ENCODE results near the gene PRAMEF11. TPM values are rescaled to one million over a fixed set of nuclear protein-coding genes. Genes with fewer than 3 reads are reported as not detected.

PRAMEF11 gene
- polyA plus RNA-seq, 1 donor from 2014 or later = not detected

- H3K27ac ChIP-seq (ENCODE audit: low read length) = no peak overlapping the region
- no peaks in the 10 kb centered on the region for H4K20me1 ChIP-seq (ENCODE audit: insufficient read depth)
- no peak overlapping the region for H2AFZ ChIP-seq (ENCODE audit: low read depth, low read length)
- H3K36me3 ChIP-seq (ENCODE audit: insufficient read depth, low read length) = no peaks in the 10 kb centered on the region
- H3K9me3 ChIP-seq (ENCODE audit: low read length) = no peaks in the 10 kb centered on the region
- H3K4me2 ChIP-seq (ENCODE audit: low read length) = no peak overlapping the region
- TF ChIP-seq CTCF (IDR thresholded peaks at IDR 0.05; ENCODE audit: poor library complexity, severe bottlenecking) (no peak), RAD21 (conservative IDR thresholded peaks at IDR 0.05) (no peak), MXI1 (conservative IDR thresholded peaks at IDR 0.05; ENCODE audit: poor library complexity, severe bottlenecking) (no peak), SMC3 (conservative IDR thresholded peaks at IDR 0.05; ENCODE audit: poor library complexity) (no peak), TAF1 (IDR thresholded peaks at IDR 0.05; ENCODE audit: low read depth) (no peak), EP300 (conservative IDR thresholded peaks at IDR 0.05; ENCODE audit: poor library complexity, severe bottlenecking) (no peak)
- no peak overlapping the region for H3K9ac ChIP-seq (ENCODE audit: low read length)
- H3K4me3 ChIP-seq (ENCODE audit: low read length) = no peak overlapping the region
- no peaks in the 10 kb centered on the region for H3F3A ChIP-seq (ENCODE audit: insufficient read depth, low read length, poor library complexity, severe bottlenecking)
- H3K9me2 ChIP-seq (ENCODE audit: insufficient read depth, low read length) = no peaks in the 10 kb centered on the region
- H3K27me3 ChIP-seq (ENCODE audit: insufficient read depth, low read depth, low read length) = no peaks in the 10 kb centered on the region
- no peaks in the 10 kb centered on the region for H3K79me2 ChIP-seq (replicated peaks; ENCODE audit: insufficient read depth, low read length)
Observed at GRCh38 chr1:12776801-12777557, 54.2 kb downstream of the PRAMEF11 start.

GRCh38 chr1:12775443-12775842 is 55.8 kb downstream of the PRAMEF11 start:
- Histone ChIP-seq H3F3A (ENCODE audit: insufficient read depth, low read length, poor library complexity, severe bottlenecking) (no peaks in the 10 kb centered on the region), H3K9ac (ENCODE audit: low read length) (no peak overlapping the region), H3K27me3 (ENCODE audit: insufficient read depth, low read depth, low read length) (no peaks in the 10 kb centered on the region), H3K9me2 (ENCODE audit: insufficient read depth, low read length) (no peaks in the 10 kb centered on the region), H3K36me3 (ENCODE audit: insufficient read depth, low read length) (no peaks in the 10 kb centered on the region), H3K27ac (ENCODE audit: low read length) (no peak overlapping the region), H3K4me3 (ENCODE audit: low read length) (no peak overlapping the region), H3K9me3 (ENCODE audit: low read length) (no peaks in the 10 kb centered on the region), H3K4me2 (ENCODE audit: low read length) (no peak overlapping the region), H4K20me1 (ENCODE audit: insufficient read depth) (no peaks in the 10 kb centered on the region), H3K79me2 (replicated peaks; ENCODE audit: insufficient read depth, low read length) (no peaks in the 10 kb centered on the region), H2AFZ (ENCODE audit: low read depth, low read length) (no peak overlapping the region)
- TF ChIP-seq EP300 (conservative IDR thresholded peaks at IDR 0.05; ENCODE audit: poor library complexity, severe bottlenecking) = no peak
- TF ChIP-seq POLR2AphosphoS5 (IDR thresholded peaks at IDR 0.05) = no peak
- TF ChIP-seq RAD21 (conservative IDR thresholded peaks at IDR 0.05) = no peak
- no peak for TF ChIP-seq SMC3 (conservative IDR thresholded peaks at IDR 0.05; ENCODE audit: poor library complexity)
- TF ChIP-seq TAF1 (IDR thresholded peaks at IDR 0.05; ENCODE audit: low read depth) = no peak
- no peak for TF ChIP-seq CTCF (IDR thresholded peaks at IDR 0.05; ENCODE audit: poor library complexity, severe bottlenecking)
- TF ChIP-seq EZH2 (IDR thresholded peaks at IDR 0.05; ENCODE audit: borderline replicate concordance, insufficient read depth, low read length, poor library complexity, severe bottlenecking) = no peak
- TF ChIP-seq REST (IDR thresholded peaks at IDR 0.05; ENCODE audit: borderline replicate concordance) = no peak
- no peak for TF ChIP-seq MXI1 (conservative IDR thresholded peaks at IDR 0.05; ENCODE audit: poor library complexity, severe bottlenecking)
